ENCODE data around the gene ZFYVE27.

Gene ZFYVE27

GRCh38 chr10:97715259-97715874 lies 21.6 kb upstream of the ZFYVE27 start:
- no peak for FAIRE-seq

- no peak for FAIRE-seq
Observed at GRCh38 chr10:97717627-97718026, 19.3 kb upstream of the ZFYVE27 start.

GRCh38 chr10:97718178-97718577 lies 18.8 kb upstream of the ZFYVE27 start:
- no peak for FAIRE-seq

GRCh38 chr10:97718659-97719142 lies 18.2 kb upstream of the ZFYVE27 start:
- FAIRE-seq = no peak

GRCh38 chr10:97719602-97720001 lies 17.3 kb upstream of the ZFYVE27 start:
- no peak for FAIRE-seq

- no peak for FAIRE-seq
Observed at GRCh38 chr10:97721871-97722780, 14.8 kb upstream of the ZFYVE27 start.

GRCh38 chr10:97723001-97723400 lies 13.9 kb upstream of the ZFYVE27 start:
- no peak for FAIRE-seq

GRCh38 chr10:97724341-97724941 lies 12.5 kb upstream of the ZFYVE27 start:
- FAIRE-seq = no peak

- no peak for FAIRE-seq
Observed at GRCh38 chr10:97726636-97727178, 10.2 kb upstream of the ZFYVE27 start.

- no peak for FAIRE-seq
Observed at GRCh38 chr10:97729014-97729413, 7.9 kb upstream of the ZFYVE27 start.

- peak; percentile 94 for FAIRE-seq
Observed at GRCh38 chr10:97731346-97732051, 5.4 kb upstream of the ZFYVE27 start.

GRCh38 chr10:97732052-97732359 lies 4.9 kb upstream of the ZFYVE27 start:
- FAIRE-seq = no peak

GRCh38 chr10:97733256-97733655 lies 3.7 kb upstream of the ZFYVE27 start:
- FAIRE-seq = no peak

GRCh38 chr10:97734021-97734420 lies 2.9 kb upstream of the ZFYVE27 start:
- FAIRE-seq = no peak

- no peak for FAIRE-seq
Observed at GRCh38 chr10:97736403-97736901, 476 bp upstream of the ZFYVE27 start.

GRCh38 chr10:97737770-97738265 lies 890 bp downstream of the ZFYVE27 start:
- no peak for FAIRE-seq

- no peak for FAIRE-seq
Observed at GRCh38 chr10:97738616-97739015, 1.7 kb downstream of the ZFYVE27 start.

GRCh38 chr10:97740613-97741012 lies 3.7 kb downstream of the ZFYVE27 start:
- no peak for FAIRE-seq

- no peak for FAIRE-seq
Observed at GRCh38 chr10:97743169-97743943, 6.4 kb downstream of the ZFYVE27 start.

- FAIRE-seq = no peak
Observed at GRCh38 chr10:97744405-97745035, 7.6 kb downstream of the ZFYVE27 start.

GRCh38 chr10:97747573-97747972 lies 10.6 kb downstream of the ZFYVE27 start:
- no peak for FAIRE-seq

Data from G401.6 (cell line).